ENCODE data around the gene HSH2D. TPM values are rescaled to one million over a fixed set of nuclear protein-coding genes. Genes with fewer than 3 reads are reported as not detected.

The HSH2D gene
- total RNA-seq, 1 experiment from 2014 or later, result 0.07 TPM

DNA sequence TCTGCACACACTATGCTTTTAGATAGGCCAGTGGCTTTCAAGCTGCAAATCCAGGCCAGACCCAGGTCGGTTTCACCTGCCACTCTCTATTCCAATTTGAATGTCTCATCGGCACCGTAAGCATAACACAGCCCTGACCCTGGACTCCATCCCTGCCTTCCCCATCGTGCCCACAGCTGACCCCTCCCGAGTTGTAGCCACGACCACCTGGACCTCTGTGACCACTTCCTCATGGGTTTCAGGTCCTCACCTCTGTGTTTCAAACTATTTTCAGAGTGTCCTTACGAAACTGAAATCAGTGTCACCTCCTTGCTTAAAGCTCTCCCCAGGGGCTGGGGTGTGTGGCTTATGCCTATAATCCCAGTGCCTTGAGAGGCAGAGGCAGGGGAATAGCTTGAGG lies 9.0 kb upstream of the HSH2D start:
- Histone ChIP-seq H3K4me3 (ENCODE audit: insufficient read depth, low read depth, low read length) (no peak overlapping the region), H3K36me3 (replicated peaks; ENCODE audit: control insufficient read depth, insufficient read depth, low read length) (peaks cover 16% of the 10 kb centered on the region), H3K27me3 (ENCODE audit: control insufficient read depth, insufficient read depth, low read length) (no peaks in the 10 kb centered on the region)
- no peak for DNase-seq

DNA sequence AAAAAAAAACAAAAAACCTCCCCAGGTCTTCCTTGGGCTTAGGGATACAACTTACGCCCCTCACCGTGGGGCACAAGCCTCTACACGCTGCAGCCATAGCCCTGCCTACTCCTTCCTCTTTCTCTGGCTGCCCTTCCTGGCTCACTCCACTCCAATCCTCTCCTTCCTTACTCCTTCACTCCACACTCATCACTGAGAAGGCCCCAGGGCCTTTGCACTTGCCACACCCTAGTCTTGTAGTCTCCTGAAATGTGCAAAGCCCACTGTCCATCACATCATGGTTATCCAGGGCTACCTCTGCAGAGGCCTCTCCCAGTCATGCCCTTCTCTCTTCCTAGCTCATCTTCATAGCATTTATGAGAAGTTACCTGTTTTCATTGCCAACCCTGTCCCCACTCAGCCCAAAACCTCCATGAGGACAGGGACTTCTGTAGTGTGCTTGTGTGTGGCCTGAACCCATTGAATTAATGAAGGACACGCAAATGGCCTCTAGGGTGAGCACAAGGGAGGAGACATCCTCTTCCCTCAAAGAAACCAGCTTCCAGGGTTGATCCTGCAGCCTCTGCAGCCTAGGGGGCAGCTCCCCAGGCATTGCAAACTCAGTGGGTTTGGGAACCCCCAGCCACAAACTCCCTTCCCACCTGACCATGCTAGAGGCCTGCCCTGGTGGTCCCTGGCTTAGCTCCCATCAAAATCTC lies 7.9 kb upstream of the HSH2D start:
- peaks cover 10% of the 10 kb centered on the region for H3K36me3 ChIP-seq (replicated peaks; ENCODE audit: control insufficient read depth, insufficient read depth, low read length)
- H3K27me3 ChIP-seq (ENCODE audit: control insufficient read depth, insufficient read depth, low read length), result no peaks in the 10 kb centered on the region
- DNase-seq, result no peak
- no peak overlapping the region for H3K4me3 ChIP-seq (ENCODE audit: insufficient read depth, low read depth, low read length)

DNA sequence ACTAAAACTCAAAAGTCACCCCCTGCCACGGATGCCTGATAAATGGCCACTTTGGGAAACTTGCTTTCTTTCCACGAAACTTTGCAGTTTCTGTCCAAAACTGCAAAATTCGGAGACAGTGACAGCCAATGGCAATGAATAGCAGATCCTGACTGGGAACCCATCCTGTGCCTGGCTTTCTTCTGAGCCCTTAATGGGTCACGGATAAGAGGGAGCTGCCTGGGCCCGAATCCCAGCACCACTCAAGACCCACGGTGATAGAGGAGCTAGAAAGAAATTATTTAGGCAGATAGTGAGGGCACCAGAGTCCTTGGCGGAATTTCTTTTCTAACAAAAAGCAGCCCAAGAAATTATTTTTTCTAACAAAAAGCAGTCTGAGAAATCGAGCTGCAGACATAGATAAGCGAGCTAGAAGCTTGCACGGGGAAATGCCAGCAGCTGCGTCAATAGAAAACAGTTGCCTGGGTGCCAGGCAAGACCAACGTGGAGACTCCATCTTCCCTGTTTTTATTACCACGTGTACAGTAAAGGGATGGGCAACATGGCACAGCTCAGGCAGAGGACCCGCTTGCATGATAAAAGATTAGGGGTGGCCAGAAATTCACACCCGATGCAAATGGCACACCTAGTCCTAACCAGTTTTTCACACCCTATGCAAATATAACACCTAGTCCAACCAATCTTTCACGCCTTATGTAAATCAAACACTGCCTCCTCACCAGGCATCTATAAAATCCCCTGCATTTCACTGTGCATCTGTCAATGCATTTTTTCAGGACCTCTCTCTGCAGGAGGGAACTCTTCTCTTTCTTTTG lies 7.1 kb upstream of the HSH2D start:
- peaks cover 10% of the 10 kb centered on the region for H3K36me3 ChIP-seq (replicated peaks; ENCODE audit: control insufficient read depth, insufficient read depth, low read length)

DNA sequence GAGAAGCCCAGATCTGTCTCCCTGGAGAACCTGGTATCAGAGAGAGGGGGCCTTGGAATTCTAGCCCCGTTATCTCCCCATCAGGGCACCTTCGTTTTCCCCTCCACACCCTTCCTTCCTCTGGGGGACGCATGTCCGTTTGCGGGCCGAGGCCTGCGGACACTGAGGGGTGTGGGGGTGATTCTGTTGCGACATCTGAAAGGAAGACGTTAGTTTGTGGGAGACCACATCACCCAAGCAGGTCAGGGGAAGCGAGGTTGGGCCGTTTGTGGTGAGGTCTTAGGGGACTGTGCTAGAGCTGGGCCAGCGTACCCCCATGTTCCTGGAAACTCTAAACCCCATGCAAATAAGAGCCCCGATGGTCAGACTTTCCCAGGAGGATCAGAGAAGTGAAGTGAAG lies 3.7 kb upstream of the HSH2D start:
- no peak for DNase-seq
- Histone ChIP-seq H3K27me3 (ENCODE audit: control insufficient read depth, insufficient read depth, low read length) (no peaks in the 10 kb centered on the region), H3K4me3 (ENCODE audit: insufficient read depth, low read depth, low read length) (no peak overlapping the region), H3K36me3 (replicated peaks; ENCODE audit: control insufficient read depth, insufficient read depth, low read length) (no peaks in the 10 kb centered on the region)

More for the DNA sequence above, 7.1 kb upstream of the HSH2D start:
- no peaks in the 10 kb centered on the region for H3K27me3 ChIP-seq (ENCODE audit: control insufficient read depth, insufficient read depth, low read length)
- no peak for DNase-seq
- no peak overlapping the region for H3K4me3 ChIP-seq (ENCODE audit: insufficient read depth, low read depth, low read length)

DNA sequence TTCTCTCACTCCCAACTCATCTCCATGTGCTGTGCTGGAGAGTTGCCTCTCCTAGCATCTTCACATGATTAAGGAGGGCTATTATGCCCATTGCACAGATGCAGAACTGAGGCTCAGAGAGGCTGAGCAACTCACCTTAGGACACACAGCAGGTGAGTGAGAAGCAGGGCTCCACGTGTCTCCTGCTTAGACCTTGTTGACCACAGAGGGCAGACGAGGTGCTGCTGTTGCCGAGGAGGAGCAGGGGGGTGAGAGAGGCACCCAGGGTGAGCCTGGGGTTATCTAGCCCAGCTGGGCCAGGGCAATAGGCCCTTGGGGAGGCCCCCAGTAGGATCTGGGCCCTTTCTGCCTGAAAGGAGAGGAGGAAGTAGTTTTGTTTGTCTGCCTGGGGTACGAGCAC lies 2.4 kb upstream of the HSH2D start:
- DNase-seq, result no peak

DNA sequence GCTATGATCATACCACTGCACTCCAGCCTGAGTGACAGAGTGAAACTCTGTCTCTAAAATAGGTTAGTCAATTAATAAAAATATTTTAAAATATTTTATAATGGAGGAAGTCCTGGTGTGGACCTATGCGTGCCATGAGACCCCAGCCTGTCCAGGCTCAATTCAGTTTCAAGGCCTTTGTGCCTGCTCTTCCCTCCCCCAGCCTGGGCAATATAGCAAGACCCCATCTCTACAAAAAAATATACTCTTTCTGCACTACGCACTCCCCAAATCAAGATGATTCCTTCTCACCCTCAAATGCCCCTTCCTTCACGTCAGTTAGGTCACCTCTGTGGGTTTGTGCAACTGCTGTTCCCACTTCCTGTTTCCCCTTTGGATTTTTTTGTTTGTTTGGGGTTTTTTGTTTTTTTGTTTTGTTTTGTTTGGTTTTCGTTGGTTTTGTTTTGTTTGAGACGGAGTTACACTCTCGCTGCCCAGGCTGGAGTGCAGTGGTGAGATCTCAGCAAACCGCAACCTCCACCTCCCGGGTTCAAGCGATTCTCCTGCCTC lies 1.4 kb upstream of the HSH2D start:
- Histone ChIP-seq H3K27me3 (ENCODE audit: control insufficient read depth, insufficient read depth, low read length) (no peaks in the 10 kb centered on the region), H3K4me3 (ENCODE audit: insufficient read depth, low read depth, low read length) (no peak overlapping the region), H3K36me3 (replicated peaks; ENCODE audit: control insufficient read depth, insufficient read depth, low read length) (no peaks in the 10 kb centered on the region)
- DNase-seq, result no peak

More for the DNA sequence above, 2.4 kb upstream of the HSH2D start:
- no peaks in the 10 kb centered on the region for H3K27me3 ChIP-seq (ENCODE audit: control insufficient read depth, insufficient read depth, low read length)
- no peak overlapping the region for H3K4me3 ChIP-seq (ENCODE audit: insufficient read depth, low read depth, low read length)
- H3K36me3 ChIP-seq (replicated peaks; ENCODE audit: control insufficient read depth, insufficient read depth, low read length), result no peaks in the 10 kb centered on the region

DNA sequence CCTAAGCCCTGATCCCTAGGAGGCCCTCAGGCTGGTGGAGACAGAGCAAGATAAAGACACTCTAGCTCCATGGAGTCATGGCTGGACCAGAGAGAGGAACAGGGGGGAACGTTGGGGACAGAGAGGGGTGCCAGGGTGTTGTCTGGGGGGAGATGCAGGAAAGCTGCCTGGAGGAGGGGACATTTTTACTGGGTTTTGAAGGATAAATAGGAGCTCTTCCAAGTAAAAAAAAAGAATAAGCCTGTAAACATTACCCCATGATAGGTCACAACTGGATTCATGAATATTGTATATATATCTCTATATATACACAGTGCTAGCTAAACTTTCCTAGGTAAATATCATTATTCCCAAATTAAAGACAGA lies 714 bp downstream of the HSH2D start:
- H3K27me3 ChIP-seq (ENCODE audit: control insufficient read depth, insufficient read depth, low read length), result no peaks in the 10 kb centered on the region
- H3K4me3 ChIP-seq (ENCODE audit: insufficient read depth, low read depth, low read length), result no peak overlapping the region
- DNase-seq, result no peak

DNA sequence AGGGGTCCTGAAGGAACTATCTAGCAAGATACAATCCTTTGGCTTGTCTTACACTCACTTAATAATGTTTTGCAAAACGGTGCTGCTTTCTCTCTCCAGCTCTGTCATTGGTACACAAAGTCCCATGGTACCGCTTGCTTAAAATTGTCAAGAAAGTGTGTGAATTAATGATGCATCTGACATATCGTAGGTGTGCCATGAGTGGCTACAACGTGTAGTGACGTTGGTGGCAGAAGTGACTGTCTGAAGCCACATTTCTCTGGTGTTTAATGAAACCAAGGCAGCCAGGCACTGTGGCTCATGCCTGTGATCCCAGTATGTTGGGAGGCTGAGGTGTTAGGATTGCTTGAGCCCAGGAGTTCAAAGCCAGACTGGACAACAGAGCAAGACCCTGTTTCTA lies 2.6 kb downstream of the HSH2D start:
- Histone ChIP-seq H3K36me3 (replicated peaks; ENCODE audit: control insufficient read depth, insufficient read depth, low read length) (no peaks in the 10 kb centered on the region), H3K27me3 (ENCODE audit: control insufficient read depth, insufficient read depth, low read length) (no peaks in the 10 kb centered on the region), H3K4me3 (ENCODE audit: insufficient read depth, low read depth, low read length) (no peak overlapping the region)
- DNase-seq, result no peak

More for the DNA sequence above, 714 bp downstream of the HSH2D start:
- H3K36me3 ChIP-seq (replicated peaks; ENCODE audit: control insufficient read depth, insufficient read depth, low read length), result no peaks in the 10 kb centered on the region

DNA sequence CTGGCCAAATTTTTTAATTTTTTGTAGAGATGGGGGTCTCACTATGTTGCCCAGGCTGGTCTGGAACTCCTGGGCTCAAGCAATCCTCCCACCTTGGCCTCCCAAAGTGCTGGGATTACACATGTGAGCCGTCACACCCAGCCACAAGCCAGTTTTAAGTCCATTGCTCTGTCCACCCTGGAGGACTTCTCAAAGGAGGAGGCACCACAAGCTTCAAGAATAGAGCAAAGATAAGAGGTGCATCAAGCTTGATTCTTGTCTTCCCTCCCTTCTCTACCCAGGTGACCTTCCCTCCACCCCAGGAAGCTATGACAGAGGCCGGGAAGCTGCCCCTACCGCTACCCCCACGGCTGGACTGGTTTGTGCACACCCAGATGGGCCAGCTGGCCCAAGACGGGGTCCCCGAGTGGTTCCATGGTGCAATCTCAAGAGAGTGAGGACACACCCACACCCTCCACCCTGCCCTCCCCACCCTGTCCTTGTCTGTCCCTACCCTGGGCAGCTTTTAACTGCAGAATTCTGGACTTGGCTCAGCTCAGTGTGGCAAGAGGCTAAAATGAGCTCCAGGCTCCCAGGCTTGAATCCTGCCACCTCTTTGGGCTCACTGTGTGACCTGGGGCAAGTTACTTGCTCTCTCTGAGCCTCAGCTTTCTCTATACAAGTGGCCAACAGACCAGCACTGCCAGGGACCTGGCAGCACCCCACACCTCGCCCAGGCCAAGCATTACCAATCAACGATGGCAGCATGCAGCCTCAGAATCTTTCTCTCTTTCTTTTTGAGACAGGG lies 5.2 kb downstream of the HSH2D start:
- Histone ChIP-seq H3K36me3 (replicated peaks; ENCODE audit: control insufficient read depth, insufficient read depth, low read length) (no peaks in the 10 kb centered on the region), H3K4me3 (ENCODE audit: insufficient read depth, low read depth, low read length) (no peak overlapping the region)

DNA sequence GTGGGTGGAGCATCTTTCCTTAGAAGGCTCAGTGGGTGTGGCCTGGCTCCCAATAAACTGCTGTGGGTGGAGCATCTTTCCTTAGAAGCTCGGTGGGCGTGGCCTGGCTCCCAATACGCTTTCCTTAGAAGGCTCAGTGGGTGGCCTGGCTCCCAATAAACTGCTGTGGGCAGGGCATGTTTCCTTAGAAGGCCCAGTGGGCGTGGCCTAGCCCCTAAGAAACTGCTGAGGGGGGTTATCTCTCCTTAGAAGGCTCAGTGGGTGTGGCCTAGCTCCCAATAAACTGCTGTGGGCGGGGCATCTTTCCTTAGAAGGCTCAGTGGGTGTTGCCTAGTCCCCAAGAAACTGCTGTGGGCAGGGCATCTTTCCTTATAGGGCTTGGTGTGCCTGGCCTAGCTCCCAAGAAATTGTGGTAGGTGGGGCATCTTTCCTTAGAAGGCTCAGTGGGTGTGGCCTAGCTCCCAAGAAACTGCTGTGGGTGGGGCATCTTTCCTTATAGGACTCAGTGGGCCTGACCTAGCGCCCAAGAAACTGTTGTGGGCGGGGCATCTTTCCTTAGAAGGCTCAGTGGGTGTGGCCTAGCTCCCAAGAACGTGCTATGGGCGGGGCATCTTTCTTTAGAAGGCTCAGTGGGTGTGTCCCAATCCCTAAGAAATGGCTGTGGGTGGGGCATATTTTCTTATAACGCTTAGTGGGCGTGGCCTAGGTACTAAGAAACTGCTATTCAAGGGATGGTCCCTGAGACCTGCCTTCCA lies 10.3 kb downstream of the HSH2D start:
- peak; percentile 49 for DNase-seq

More for the DNA sequence above, 5.2 kb downstream of the HSH2D start:
- H3K27me3 ChIP-seq (ENCODE audit: control insufficient read depth, insufficient read depth, low read length), result no peaks in the 10 kb centered on the region
- DNase-seq, result no peak

DNA sequence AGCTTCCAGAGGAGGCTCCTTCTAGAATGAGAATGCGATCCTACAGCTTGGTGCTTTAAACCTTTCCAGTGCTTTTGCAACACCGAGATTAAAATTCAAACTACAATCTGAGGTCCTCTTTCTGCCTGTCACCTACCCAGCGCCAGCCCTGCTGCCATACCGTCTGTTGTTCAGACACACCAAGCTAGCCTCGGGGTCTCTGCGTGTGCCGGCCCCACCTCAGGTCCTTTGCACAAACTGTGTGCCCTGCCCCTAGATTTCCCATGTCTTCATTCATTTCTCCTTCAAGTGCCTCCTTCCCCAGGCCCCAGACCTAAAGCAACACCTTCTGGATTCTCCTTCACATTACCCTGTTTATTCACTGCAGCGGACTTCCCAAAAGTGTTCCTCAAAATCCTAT lies 11.1 kb downstream of the HSH2D start:
- Histone ChIP-seq H3K27me3 (ENCODE audit: control insufficient read depth, insufficient read depth, low read length) (no peaks in the 10 kb centered on the region), H3K36me3 (replicated peaks; ENCODE audit: control insufficient read depth, insufficient read depth, low read length) (no peaks in the 10 kb centered on the region), H3K4me3 (ENCODE audit: insufficient read depth, low read depth, low read length) (no peak overlapping the region)
- DNase-seq, result peak; percentile 3

More for the DNA sequence above, 10.3 kb downstream of the HSH2D start:
- H3K4me3 ChIP-seq (ENCODE audit: insufficient read depth, low read depth, low read length), result no peak overlapping the region
- H3K36me3 ChIP-seq (replicated peaks; ENCODE audit: control insufficient read depth, insufficient read depth, low read length), result no peaks in the 10 kb centered on the region
- H3K27me3 ChIP-seq (ENCODE audit: control insufficient read depth, insufficient read depth, low read length), result no peaks in the 10 kb centered on the region

DNA sequence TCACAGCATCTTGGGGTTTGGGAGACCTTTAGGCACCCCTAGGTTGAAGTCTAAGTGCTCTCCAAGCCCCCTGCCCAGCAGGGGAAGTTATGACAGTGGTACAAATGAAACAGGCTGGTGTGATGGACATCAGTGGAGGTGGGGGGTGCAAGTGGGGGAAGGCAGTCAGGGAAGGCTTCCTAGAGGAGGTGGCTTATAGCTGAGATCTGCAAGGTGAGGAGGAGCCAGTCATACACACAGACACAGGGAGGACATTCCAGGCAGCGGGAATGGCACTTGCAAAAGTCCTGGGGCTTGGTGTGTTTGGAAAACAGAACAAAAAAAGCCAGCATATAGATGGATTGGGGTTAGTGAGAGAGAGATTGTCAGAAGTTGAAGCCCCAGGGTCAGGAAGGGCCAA lies 11.6 kb downstream of the HSH2D start:
- H3K36me3 ChIP-seq (replicated peaks; ENCODE audit: control insufficient read depth, insufficient read depth, low read length), result no peaks in the 10 kb centered on the region
- DNase-seq, result no peak
- no peak overlapping the region for H3K4me3 ChIP-seq (ENCODE audit: insufficient read depth, low read depth, low read length)
- H3K27me3 ChIP-seq (ENCODE audit: control insufficient read depth, insufficient read depth, low read length), result no peaks in the 10 kb centered on the region

DNA sequence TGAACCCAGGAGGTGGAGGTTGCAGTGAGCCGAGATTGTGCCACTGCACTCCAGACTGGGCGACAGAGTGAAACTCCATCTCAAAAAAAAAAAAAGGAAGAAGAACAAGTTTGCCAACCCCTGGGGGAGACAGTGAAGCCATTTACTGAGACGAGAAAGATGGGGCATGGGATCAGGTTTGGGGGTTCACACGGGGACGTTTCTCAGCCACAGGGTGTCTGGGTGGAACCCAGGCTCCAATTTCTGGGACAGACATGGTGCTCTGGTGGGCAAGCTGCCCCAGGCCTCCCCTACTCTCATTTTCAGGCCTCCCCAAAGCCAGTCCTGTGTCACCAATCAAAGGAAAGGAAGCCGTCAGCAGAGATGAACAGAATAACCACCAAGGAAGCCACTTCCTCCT lies 13.4 kb downstream of the HSH2D start:
- no peak for DNase-seq
- Histone ChIP-seq H3K4me3 (ENCODE audit: insufficient read depth, low read depth, low read length) (no peak overlapping the region), H3K36me3 (replicated peaks; ENCODE audit: control insufficient read depth, insufficient read depth, low read length) (no peaks in the 10 kb centered on the region), H3K27me3 (ENCODE audit: control insufficient read depth, insufficient read depth, low read length) (no peaks in the 10 kb centered on the region)

DNA sequence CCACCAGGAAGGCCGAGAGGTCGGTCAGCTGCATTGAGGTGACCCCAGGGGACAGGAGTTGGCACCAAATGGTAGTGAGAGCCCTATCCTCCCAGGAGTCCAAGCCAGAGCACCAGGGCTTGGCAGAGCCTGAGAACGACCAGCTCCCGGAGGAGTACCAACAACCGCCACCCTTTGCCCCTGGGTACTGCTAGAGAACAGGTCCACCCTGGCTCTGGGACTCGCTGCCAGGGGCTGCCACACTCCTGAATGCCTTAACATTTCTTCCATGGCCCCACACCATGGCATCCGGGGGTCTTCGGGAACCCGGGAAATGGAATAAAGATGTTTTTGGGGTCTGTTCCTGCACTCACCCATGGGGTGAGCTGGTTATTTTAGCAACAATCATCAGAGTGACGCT lies 14.1 kb downstream of the HSH2D start:
- H3K27me3 ChIP-seq (ENCODE audit: control insufficient read depth, insufficient read depth, low read length), result no peaks in the 10 kb centered on the region
- H3K4me3 ChIP-seq (ENCODE audit: insufficient read depth, low read depth, low read length), result no peak overlapping the region
- no peaks in the 10 kb centered on the region for H3K36me3 ChIP-seq (replicated peaks; ENCODE audit: control insufficient read depth, insufficient read depth, low read length)
- DNase-seq, result no peak
